ENCODE measurements around the gene PPL.

DNA sequence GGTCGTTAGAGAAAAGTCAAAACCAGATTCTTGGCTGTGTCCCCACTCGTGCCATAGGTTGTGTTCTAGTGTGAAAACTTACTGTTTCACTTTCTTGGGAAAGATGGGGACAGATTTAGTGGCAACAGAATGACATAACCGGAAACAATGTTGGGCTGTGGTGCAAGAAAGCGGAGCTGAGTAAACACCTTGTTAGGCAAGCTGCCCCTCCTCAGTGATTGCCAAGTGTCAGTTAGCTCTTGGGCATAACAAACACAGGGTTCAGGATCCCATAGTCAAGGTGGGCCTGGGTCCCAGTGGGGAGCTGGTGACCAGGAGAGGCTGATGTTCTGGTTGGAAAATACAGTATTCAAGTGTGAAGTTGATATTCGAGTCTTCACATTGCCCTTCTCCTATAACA, 74.3 kb downstream of the PPL start:
- TF ChIP-seq, protein P1, sequence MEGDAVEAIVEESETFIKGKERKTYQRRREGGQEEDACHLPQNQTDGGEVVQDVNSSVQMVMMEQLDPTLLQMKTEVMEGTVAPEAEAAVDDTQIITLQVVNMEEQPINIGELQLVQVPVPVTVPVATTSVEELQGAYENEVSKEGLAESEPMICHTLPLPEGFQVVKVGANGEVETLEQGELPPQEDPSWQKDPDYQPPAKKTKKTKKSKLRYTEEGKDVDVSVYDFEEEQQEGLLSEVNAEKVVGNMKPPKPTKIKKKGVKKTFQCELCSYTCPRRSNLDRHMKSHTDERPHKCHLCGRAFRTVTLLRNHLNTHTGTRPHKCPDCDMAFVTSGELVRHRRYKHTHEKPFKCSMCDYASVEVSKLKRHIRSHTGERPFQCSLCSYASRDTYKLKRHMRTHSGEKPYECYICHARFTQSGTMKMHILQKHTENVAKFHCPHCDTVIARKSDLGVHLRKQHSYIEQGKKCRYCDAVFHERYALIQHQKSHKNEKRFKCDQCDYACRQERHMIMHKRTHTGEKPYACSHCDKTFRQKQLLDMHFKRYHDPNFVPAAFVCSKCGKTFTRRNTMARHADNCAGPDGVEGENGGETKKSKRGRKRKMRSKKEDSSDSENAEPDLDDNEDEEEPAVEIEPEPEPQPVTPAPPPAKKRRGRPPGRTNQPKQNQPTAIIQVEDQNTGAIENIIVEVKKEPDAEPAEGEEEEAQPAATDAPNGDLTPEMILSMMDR (IDR thresholded peaks at IDR 0.05) = no peak
- no peak for TF ChIP-seq POLR2A (IDR thresholded peaks at IDR 0.05)

All from Peyer's patch (tissue), 4 donors.